ENCODE results near the gene CMSS1. TPM values are rescaled to one million over a fixed set of nuclear protein-coding genes. Genes with fewer than 3 reads are reported as not detected.

CMSS1 gene
- total RNA-seq, 1 experiment from 2014 or later: 70.6 TPM

DNA sequence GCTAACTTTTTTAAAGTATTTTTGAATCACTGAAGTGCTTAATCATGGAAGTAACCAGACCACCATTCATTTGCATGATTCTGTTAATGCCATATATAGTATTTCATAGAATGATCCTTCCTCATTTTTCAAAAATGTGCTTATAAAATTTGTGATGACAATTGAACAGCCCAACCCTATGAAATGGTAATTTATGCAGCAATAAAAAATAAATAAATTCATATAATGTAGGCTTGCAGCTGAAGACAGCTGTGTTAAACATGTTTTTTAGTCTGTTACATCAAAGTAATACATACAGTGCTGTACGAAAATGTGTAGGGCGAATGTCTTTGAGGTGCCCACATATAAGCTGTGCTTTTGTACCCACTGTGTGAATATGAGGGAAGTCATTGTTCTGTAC lies 165.0 kb downstream of the CMSS1 start:
- H3K4me1 Mint-ChIP-seq: no peaks in the 10 kb centered on the region; the same call in 1 of the 2 replicates
- H3K36me3 Mint-ChIP-seq: peaks cover 3% of the 10 kb centered on the region; the same call in 1 of the 2 replicates
- peaks cover 7% of the 10 kb centered on the region for H3K9me3 Mint-ChIP-seq
- H3K27me3 Mint-ChIP-seq (ENCODE audit: low read depth): no peaks in the 10 kb centered on the region
- no peak for TF ChIP-seq NFATC4 (CRISPR knock-in tag; IDR thresholded peaks at IDR 0.05)
- TF ChIP-seq FOXJ3 (CRISPR knock-in tag; IDR thresholded peaks at IDR 0.05; ENCODE audit: borderline replicate concordance): no peak
- TF ChIP-seq, protein P1, sequence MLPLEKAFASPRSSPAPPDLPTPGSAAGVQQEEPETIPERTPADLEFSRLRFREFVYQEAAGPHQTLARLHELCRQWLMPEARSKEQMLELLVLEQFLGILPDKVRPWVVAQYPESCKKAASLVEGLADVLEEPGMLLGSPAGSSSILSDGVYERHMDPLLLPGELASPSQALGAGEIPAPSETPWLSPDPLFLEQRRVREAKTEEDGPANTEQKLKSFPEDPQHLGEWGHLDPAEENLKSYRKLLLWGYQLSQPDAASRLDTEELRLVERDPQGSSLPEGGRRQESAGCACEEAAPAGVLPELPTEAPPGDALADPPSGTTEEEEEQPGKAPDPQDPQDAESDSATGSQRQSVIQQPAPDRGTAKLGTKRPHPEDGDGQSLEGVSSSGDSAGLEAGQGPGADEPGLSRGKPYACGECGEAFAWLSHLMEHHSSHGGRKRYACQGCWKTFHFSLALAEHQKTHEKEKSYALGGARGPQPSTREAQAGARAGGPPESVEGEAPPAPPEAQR (CRISPR knock-in tag; IDR thresholded peaks at IDR 0.05): no peak
- no peak for TF ChIP-seq MXD4 (CRISPR knock-in tag; IDR thresholded peaks at IDR 0.05; ENCODE audit: borderline replicate concordance)
- TF ChIP-seq TP53 (CRISPR knock-in tag; IDR thresholded peaks at IDR 0.05): no peak
- ATAC-seq (no peak), DNase-seq (ENCODE audit: low spot score) (no peak)
- no peak overlapping the region for H3K4me3 Mint-ChIP-seq
- H3K27ac Mint-ChIP-seq: no peak overlapping the region
- ChIA-PET CTCF (no interaction called here), POLR2A (no interaction called here)

- no peaks in the 10 kb centered on the region for H3K27me3 Mint-ChIP-seq (ENCODE audit: low read depth)
- ChIA-PET CTCF (no interaction called here), POLR2A (no interaction called here)
- H3K27ac Mint-ChIP-seq: no peak overlapping the region
- H3K4me3 Mint-ChIP-seq: no peak overlapping the region
- no peaks in the 10 kb centered on the region for H3K36me3 Mint-ChIP-seq
- TF ChIP-seq FOXJ3 (CRISPR knock-in tag; IDR thresholded peaks at IDR 0.05; ENCODE audit: borderline replicate concordance): no peak
- no peak for TF ChIP-seq NFATC4 (CRISPR knock-in tag; IDR thresholded peaks at IDR 0.05)
- no peak for TF ChIP-seq ZNF263 (CRISPR knock-in tag; IDR thresholded peaks at IDR 0.05; ENCODE audit: low read depth)
- TF ChIP-seq STAT6 (CRISPR knock-in tag; conservative IDR thresholded peaks at IDR 0.05; ENCODE audit: low read depth): no peak
- H3K4me1 Mint-ChIP-seq: peaks cover 7% of the 10 kb centered on the region
- ATAC-seq (no peak), DNase-seq (ENCODE audit: low spot score) (no peak)
- H3K9me3 Mint-ChIP-seq: no peaks in the 10 kb centered on the region
Observed at GRCh38 chr3:99984139-99984538, 166.5 kb downstream of the CMSS1 start.

DNA sequence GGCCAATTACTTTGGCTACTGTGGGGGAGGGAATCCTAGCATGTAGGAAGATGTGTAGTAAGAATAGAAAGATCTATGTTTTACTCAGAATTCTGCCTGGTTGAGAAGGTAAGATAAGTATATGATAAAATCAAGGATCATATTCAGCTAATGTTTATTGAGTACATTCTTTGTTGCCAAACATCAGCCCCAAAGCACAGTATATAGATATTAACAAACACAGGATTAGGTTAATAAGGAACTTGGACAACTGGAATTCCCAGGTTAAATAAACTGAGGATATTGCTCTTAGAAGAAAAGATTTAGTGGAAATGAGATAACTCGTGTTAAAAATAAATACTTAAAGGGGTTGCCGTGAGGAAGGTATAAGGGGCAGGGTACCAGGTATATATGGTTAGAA lies 167.0 kb downstream of the CMSS1 start:
- TF ChIP-seq CREM (CRISPR knock-in tag; IDR thresholded peaks at IDR 0.05): no peak
- Mint-ChIP-seq H3K27ac (no peak overlapping the region), H3K9me3 (no peaks in the 10 kb centered on the region), H3K27me3 (ENCODE audit: low read depth) (no peaks in the 10 kb centered on the region), H3K4me3 (no peak overlapping the region), H3K36me3 (no peaks in the 10 kb centered on the region), H3K4me1 (peaks cover 10% of the 10 kb centered on the region)
- ATAC-seq (no peak), DNase-seq (ENCODE audit: low spot score) (no peak)
- CTCF ChIA-PET: no interaction called here
- POLR2A ChIA-PET: interaction anchor here (0.6 kb wide), 1 partner anchor 220 kb away, joined by 3 read pairs; no protein-coding TSS in a partner anchor

DNA sequence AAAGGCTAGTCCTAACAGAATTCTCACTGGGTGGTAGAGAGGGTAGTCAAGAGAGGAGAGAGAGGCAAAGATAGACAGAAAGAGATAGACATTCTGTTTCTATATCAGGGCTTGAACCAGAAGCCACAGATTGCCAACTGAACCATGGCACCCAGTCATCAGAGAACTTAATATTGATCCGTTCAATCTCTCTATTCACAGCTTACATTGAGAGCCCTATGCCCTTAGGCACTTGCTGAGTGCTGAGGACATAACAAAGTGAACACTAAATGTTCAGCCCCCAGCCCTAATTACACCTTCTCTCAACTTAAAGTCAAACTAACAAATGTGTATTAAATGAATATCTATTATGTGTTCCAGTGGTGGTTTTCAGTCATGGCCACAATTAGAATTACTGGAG lies 172.5 kb downstream of the CMSS1 start:
- H3K4me1 Mint-ChIP-seq: peaks cover 20% of the 10 kb centered on the region
- POLR2A ChIA-PET: no interaction called here
- no peak overlapping the region for H3K4me3 Mint-ChIP-seq
- peaks cover 20% of the 10 kb centered on the region for H3K36me3 Mint-ChIP-seq
- no peak overlapping the region for H3K27ac Mint-ChIP-seq
- H3K9me3 Mint-ChIP-seq: peaks cover 26% of the 10 kb centered on the region
- CTCF ChIA-PET: no interaction called here
- ATAC-seq (no peak), DNase-seq (ENCODE audit: low spot score) (no peak)
- no peaks in the 10 kb centered on the region for H3K27me3 Mint-ChIP-seq (ENCODE audit: low read depth)
- TF ChIP-seq, protein P2, sequence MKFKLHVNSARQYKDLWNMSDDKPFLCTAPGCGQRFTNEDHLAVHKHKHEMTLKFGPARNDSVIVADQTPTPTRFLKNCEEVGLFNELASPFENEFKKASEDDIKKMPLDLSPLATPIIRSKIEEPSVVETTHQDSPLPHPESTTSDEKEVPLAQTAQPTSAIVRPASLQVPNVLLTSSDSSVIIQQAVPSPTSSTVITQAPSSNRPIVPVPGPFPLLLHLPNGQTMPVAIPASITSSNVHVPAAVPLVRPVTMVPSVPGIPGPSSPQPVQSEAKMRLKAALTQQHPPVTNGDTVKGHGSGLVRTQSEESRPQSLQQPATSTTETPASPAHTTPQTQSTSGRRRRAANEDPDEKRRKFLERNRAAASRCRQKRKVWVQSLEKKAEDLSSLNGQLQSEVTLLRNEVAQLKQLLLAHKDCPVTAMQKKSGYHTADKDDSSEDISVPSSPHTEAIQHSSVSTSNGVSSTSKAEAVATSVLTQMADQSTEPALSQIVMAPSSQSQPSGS (CRISPR knock-in tag; IDR thresholded peaks at IDR 0.05; ENCODE audit: borderline replicate concordance, low read depth): no peak
- TF ChIP-seq NR3C1 (CRISPR knock-in tag; conservative IDR thresholded peaks at IDR 0.05; ENCODE audit: low read depth) (no peak), ETV6 (CRISPR knock-in tag; IDR thresholded peaks at IDR 0.05) (no peak), E2F1 (CRISPR knock-in tag; IDR thresholded peaks at IDR 0.05) (no peak), FOXK1 (CRISPR knock-in tag; IDR thresholded peaks at IDR 0.05) (no peak), FOXP4 (CRISPR knock-in tag; IDR thresholded peaks at IDR 0.05) (no peak), ATF1 (CRISPR knock-in tag; IDR thresholded peaks at IDR 0.05) (no peak), TCF7 (CRISPR knock-in tag; IDR thresholded peaks at IDR 0.05; ENCODE audit: low read depth) (no peak), E2F5 (CRISPR knock-in tag; IDR thresholded peaks at IDR 0.05) (no peak)
- TF ChIP-seq, protein P3, sequence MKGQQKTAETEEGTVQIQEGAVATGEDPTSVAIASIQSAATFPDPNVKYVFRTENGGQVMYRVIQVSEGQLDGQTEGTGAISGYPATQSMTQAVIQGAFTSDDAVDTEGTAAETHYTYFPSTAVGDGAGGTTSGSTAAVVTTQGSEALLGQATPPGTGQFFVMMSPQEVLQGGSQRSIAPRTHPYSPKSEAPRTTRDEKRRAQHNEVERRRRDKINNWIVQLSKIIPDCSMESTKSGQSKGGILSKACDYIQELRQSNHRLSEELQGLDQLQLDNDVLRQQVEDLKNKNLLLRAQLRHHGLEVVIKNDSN (CRISPR knock-in tag; IDR thresholded peaks at IDR 0.05): no peak
